Measurements from ENCODE around the gene DNAAF8. TPM values are rescaled to one million over a fixed set of nuclear protein-coding genes. Genes with fewer than 3 reads are reported as not detected.

Gene DNAAF8
- total RNA-seq, 1 experiment from 2014 or later, result 0.39 TPM

DNA sequence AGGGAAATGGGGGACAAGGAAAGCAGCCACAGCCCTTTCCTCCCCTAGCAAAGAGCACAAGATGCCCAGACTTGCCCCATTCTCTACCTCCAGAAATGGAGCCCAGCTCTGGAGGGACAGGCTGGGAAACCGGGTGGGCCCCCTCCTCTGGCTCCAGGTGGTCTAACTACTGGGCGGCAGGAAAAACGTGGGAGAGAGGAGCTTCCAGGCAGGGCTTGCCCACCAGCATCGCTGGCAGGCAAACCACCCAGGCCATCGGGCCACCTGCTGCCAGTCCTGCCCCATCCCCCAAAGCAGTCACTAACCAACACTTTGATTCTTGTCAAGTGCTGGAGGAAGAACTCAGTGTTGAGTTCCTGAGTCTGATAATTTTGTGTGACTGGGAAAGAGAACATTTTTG is 15.9 kb upstream of the DNAAF8 start:
- Histone ChIP-seq H2AK5ac (ENCODE audit: insufficient read length, low read length) (no peak overlapping the region), H3K79me1 (ENCODE audit: insufficient read depth, low read depth, low read length, poor library complexity, severe bottlenecking) (no peaks in the 10 kb centered on the region), H2BK15ac (ENCODE audit: low read depth, low read length) (no peak overlapping the region), H3K4me1 (ENCODE audit: insufficient read depth, low read length) (peaks cover 3% of the 10 kb centered on the region; the same call in 1 of the 2 replicates), H3K14ac (ENCODE audit: insufficient read depth, low read length) (no peak overlapping the region), H2AFZ (ENCODE audit: low read length) (no peak overlapping the region), H3K23ac (ENCODE audit: insufficient read length, low read depth, low read length) (no peak overlapping the region), H3K9ac (ENCODE audit: extremely low read depth, insufficient read length, low read length) (no peak overlapping the region), H3K18ac (ENCODE audit: insufficient read length, low read depth, low read length) (no peak overlapping the region), H3K4ac (ENCODE audit: low read depth, low read length) (no peak overlapping the region), H3K27ac (ENCODE audit: insufficient read length, low read depth, low read length) (no peak overlapping the region), H4K5ac (ENCODE audit: insufficient read length, low read depth, low read length) (no peak overlapping the region), H4K8ac (replicated peaks; ENCODE audit: insufficient read length, low read depth, low read length) (no peak overlapping the region), H3K27me3 (ENCODE audit: insufficient read depth, low read length) (no peaks in the 10 kb centered on the region), H2BK12ac (ENCODE audit: insufficient read length, low read depth, low read length) (no peak overlapping the region), H4K20me1 (ENCODE audit: control insufficient read depth, insufficient read depth, insufficient read length) (no peaks in the 10 kb centered on the region), H3K9me3 (ENCODE audit: control insufficient read depth, low read depth, low read length) (no peaks in the 10 kb centered on the region), H3T11ph (ENCODE audit: low read length) (no peak overlapping the region), H3K79me2 (ENCODE audit: insufficient read depth, low read length) (no peaks in the 10 kb centered on the region), H2BK5ac (ENCODE audit: insufficient read length, low read length) (no peak overlapping the region), H4K91ac (ENCODE audit: insufficient read length, low read depth, low read length) (no peak overlapping the region), H3K23me2 (ENCODE audit: insufficient read length, low read depth, low read length, poor library complexity, severe bottlenecking) (no peaks in the 10 kb centered on the region), H3K56ac (ENCODE audit: insufficient read length, low read depth, low read length) (no peak overlapping the region), H3K4me2 (ENCODE audit: insufficient read depth, insufficient read length, low read length) (no peak overlapping the region), H2BK20ac (ENCODE audit: low read depth, low read length, poor library complexity, severe bottlenecking) (no peak overlapping the region), H2BK120ac (ENCODE audit: low read depth, low read length, poor library complexity, severe bottlenecking) (no peak overlapping the region)
- TF ChIP-seq, protein P1, sequence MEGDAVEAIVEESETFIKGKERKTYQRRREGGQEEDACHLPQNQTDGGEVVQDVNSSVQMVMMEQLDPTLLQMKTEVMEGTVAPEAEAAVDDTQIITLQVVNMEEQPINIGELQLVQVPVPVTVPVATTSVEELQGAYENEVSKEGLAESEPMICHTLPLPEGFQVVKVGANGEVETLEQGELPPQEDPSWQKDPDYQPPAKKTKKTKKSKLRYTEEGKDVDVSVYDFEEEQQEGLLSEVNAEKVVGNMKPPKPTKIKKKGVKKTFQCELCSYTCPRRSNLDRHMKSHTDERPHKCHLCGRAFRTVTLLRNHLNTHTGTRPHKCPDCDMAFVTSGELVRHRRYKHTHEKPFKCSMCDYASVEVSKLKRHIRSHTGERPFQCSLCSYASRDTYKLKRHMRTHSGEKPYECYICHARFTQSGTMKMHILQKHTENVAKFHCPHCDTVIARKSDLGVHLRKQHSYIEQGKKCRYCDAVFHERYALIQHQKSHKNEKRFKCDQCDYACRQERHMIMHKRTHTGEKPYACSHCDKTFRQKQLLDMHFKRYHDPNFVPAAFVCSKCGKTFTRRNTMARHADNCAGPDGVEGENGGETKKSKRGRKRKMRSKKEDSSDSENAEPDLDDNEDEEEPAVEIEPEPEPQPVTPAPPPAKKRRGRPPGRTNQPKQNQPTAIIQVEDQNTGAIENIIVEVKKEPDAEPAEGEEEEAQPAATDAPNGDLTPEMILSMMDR (conservative IDR thresholded peaks at IDR 0.05), result no peak
- WGBS (ENCODE audit: extremely low coverage, insufficient read length, low lambda C conversion rate), result no CpG with 5 or more reads among the region's 5 CpGs
- peak overlapping the region in 2 of 3 experiments; percentile 7 to 11; a peak in 3 of 7 replicates for H3K27ac Mint-ChIP-seq
- H3K36me3 Mint-ChIP-seq (ENCODE audit: insufficient read depth in 1 of 3, low read depth in 3 of 3), result peaks cover 11 to 43% (median 26%) of the 10 kb centered on the region in 3 experiments
- no peaks in the 10 kb centered on the region for H3K27me3 Mint-ChIP-seq (ENCODE audit: low read depth)
- H3K4me1 Mint-ChIP-seq, result peaks cover 15 to 30% of the 10 kb centered on the region in 2 experiments
- DNase-seq, result no peak
- H3K9me3 Mint-ChIP-seq, result no peaks in the 10 kb centered on the region
- no peak overlapping the region for H3K4me3 Mint-ChIP-seq
